Thyroid gland (tissue), 4 donors: Measurements from ENCODE around the gene TOM1L2. TPM values are rescaled to one million over a fixed set of nuclear protein-coding genes. Genes with fewer than 3 reads are reported as not detected.

Source experiments
- DNase-seq, 2 donors: peaks; one replicate each; pipeline ENCODE4 v3.0.0-alpha.2; 2019
- H3K27ac ChIP-seq, 3 donors: fragments of 200-600 bp; sonication (generic); 1 replicate in 2 of 3; 2 replicates in 1 of 3; pipeline ENCODE4 v1.5.1; 2016 to 2019; ENCODE audit warnings: mild to moderate bottlenecking in 1 of 3, moderate library complexity in 1 of 3
- H3K27me3 ChIP-seq: fragments of 200-600 bp; sonication (generic); one replicate; pipeline ENCODE4 v1.5.1; 2019
- H3K36me3 ChIP-seq, 2 donors: fragments of 200-600 bp; sonication (generic); one replicate each; pipeline ENCODE4 v1.5.1; 2016 to 2019
- H3K4me1 ChIP-seq, 2 donors: fragments of 200-600 bp; sonication (generic); one replicate each; pipeline ENCODE4 v1.5.1; 2017 to 2019
- H3K4me3 ChIP-seq, 3 donors: fragments of 200-600 bp; sonication (generic); replicated peaks in 1 of 3; 1 replicate in 2 of 3; 2 replicates in 1 of 3; pipeline ENCODE4 v1.5.1; 2016; ENCODE audit warnings: mild to moderate bottlenecking in 1 of 3
- H3K9me3 ChIP-seq: fragments of 200-600 bp; sonication (generic); one replicate; pipeline ENCODE4 v1.5.1; 2017
- CTCF ChIP-seq, 6 experiments: fragments of 200-600 bp in 3 of 6; fragments of 450-650 bp in 3 of 6; sonication (generic) in 3 of 6; IDR thresholded peaks; one replicate each; pipeline ENCODE4 v1.5.1; 2016 to 2019; ENCODE audit warnings: antibody characterized with exemption in 6 of 6, mild to moderate bottlenecking in 2 of 6, inconsistent platforms in 1 of 6, moderate library complexity in 1 of 6
- POLR2A ChIP-seq, 2 donors: fragments of 450-650 bp; IDR thresholded peaks; one replicate each; pipeline ENCODE4 v1.6.1; 2017; ENCODE audit warnings: antibody characterized with exemption in 2 of 2, mild to moderate bottlenecking in 2 of 2, moderate library complexity in 1 of 2
- WGBS, 2 donors: methylation state at CpG; one replicate each; pipeline ENCODE4 v1.1.5; 2017; 5-methylcytosine and 5-hydroxymethylcytosine counted together
- intact Hi-C: fragments of 100-400 bp; cut with DNase I; formaldehyde crosslinking; loops from one replicate; pipeline ENCODE4 v1.15.1; 2023
- total RNA-seq, 4 donors: library from RNA; depleted of rRNA; stranded (reverse); fragments of >200 nt; gene quantifications; one replicate each; pipeline ENCODE4 v1.2.3, GENCODE V29; 2016

TOM1L2 gene
- total RNA-seq, 4 donors from 2014 or later, result 138 to 881 (median 257) TPM

GRCh38 chr17:18017958-18018357, 45.8 kb upstream of the TOM1L2 start:
- no peaks in the 10 kb centered on the region for H3K27me3 ChIP-seq
- intact Hi-C loops, result no loop called here
- H3K4me3 ChIP-seq, result no peak overlapping the region
- WGBS, 2 donors, result 38 to 65% methylated on average over 3 of the region's 3 CpGs
- TF ChIP-seq CTCF (IDR thresholded peaks at IDR 0.05) (no peak), POLR2A (IDR thresholded peaks at IDR 0.05) (no peak)
- no peak for DNase-seq
- peak overlapping the region; percentile 39 to 74 (median 59) for H3K27ac ChIP-seq
- H3K36me3 ChIP-seq, result no peaks in the 10 kb centered on the region
- H3K9me3 ChIP-seq, result no peaks in the 10 kb centered on the region
- peaks cover 17 to 31% of the 10 kb centered on the region in 2 donors for H3K4me1 ChIP-seq

- TF ChIP-seq CTCF (IDR thresholded peaks at IDR 0.05) (no peak), POLR2A (IDR thresholded peaks at IDR 0.05) (no peak)
- peaks cover 17 to 31% of the 10 kb centered on the region in 2 donors for H3K4me1 ChIP-seq
- no peak for DNase-seq
- peak overlapping the region in 1 of 3 donors; percentile 59 for H3K27ac ChIP-seq
- H3K9me3 ChIP-seq, result no peaks in the 10 kb centered on the region
- no peaks in the 10 kb centered on the region for H3K36me3 ChIP-seq
- intact Hi-C loops, result no loop called here
- no peak overlapping the region for H3K4me3 ChIP-seq
- no peaks in the 10 kb centered on the region for H3K27me3 ChIP-seq
- 92 to 96% methylated on average over 12 of the region's 12 CpGs for WGBS, 2 donors
Measured at GRCh38 chr17:18016426-18016825, 44.2 kb upstream of the TOM1L2 start.

GRCh38 chr17:18015593-18015992, 43.4 kb upstream of the TOM1L2 start:
- Histone ChIP-seq H3K36me3 (no peaks in the 10 kb centered on the region), H3K27ac (no peak overlapping the region), H3K27me3 (no peaks in the 10 kb centered on the region), H3K9me3 (no peaks in the 10 kb centered on the region), H3K4me3 (no peak overlapping the region), H3K4me1 (peaks cover 17 to 31% of the 10 kb centered on the region in 2 donors)
- no peak for TF ChIP-seq CTCF (IDR thresholded peaks at IDR 0.05)
- TF ChIP-seq POLR2A (IDR thresholded peaks at IDR 0.05), result no peak
- 93 to 95% methylated on average over 5 of the region's 5 CpGs for WGBS, 2 donors
- no peak for DNase-seq
- intact Hi-C loops, result no loop called here

- Histone ChIP-seq H3K9me3 (no peaks in the 10 kb centered on the region), H3K4me3 (no peak overlapping the region), H3K27me3 (no peaks in the 10 kb centered on the region), H3K36me3 (no peaks in the 10 kb centered on the region), H3K27ac (peak overlapping the region in 1 of 3 donors; percentile 49), H3K4me1 (peaks cover 17 to 24% of the 10 kb centered on the region in 2 donors)
- 95 to 96% methylated on average over 6 of the region's 6 CpGs for WGBS, 2 donors
- intact Hi-C loops, result no loop called here
- DNase-seq, result no peak
- no peak for TF ChIP-seq POLR2A (IDR thresholded peaks at IDR 0.05)
Measured at GRCh38 chr17:18014006-18014405, 41.8 kb upstream of the TOM1L2 start.

GRCh38 chr17:18011286-18011685, 39.1 kb upstream of the TOM1L2 start:
- TF ChIP-seq POLR2A (IDR thresholded peaks at IDR 0.05) (no peak), CTCF (IDR thresholded peaks at IDR 0.05) (no peak)
- H3K9me3 ChIP-seq, result no peaks in the 10 kb centered on the region
- H3K4me1 ChIP-seq, result peaks cover 0 to 4% of the 10 kb centered on the region in 2 donors
- H3K4me3 ChIP-seq, result no peak overlapping the region
- H3K27ac ChIP-seq, result no peak overlapping the region
- intact Hi-C loops, result no loop called here
- DNase-seq, result no peak
- H3K36me3 ChIP-seq, result no peaks in the 10 kb centered on the region
- 96 to 97% methylated on average over 3 to 5 of the region's 5 CpGs for WGBS, 2 donors
- no peaks in the 10 kb centered on the region for H3K27me3 ChIP-seq
